Common myeloid progenitor, CD34-positive (primary cell): Measurements from ENCODE around the gene TTC7B.

Source experiments
- CTCF ChIA-PET: fragments of 350-600 bp; sonication (Branson Sonifier 250); formaldehyde crosslinking; loops from one replicate; lab custom pipeline; 2021; ENCODE audit warnings: antibody characterized with exemption; lab: Charles Lee
- POLR2A ChIA-PET: fragments of 350-600 bp; sonication (Branson Sonifier 250); formaldehyde crosslinking; loops from one replicate; lab custom pipeline; 2021; ENCODE audit warnings: antibody characterized with exemption; lab: Charles Lee
- DNase-seq, 3 donors: peaks; one replicate each; pipeline versions ENCODE4 v3.0.0 to v3.0.0-alpha.2; 2013
- H3K27ac ChIP-seq, 2 experiments: 1 replicate in 1 of 2; 2 replicates in 1 of 2; pipeline ENCODE4 v1.7.0; 2013; ENCODE audit warnings: inconsistent platforms in 2 of 2, low read length in 2 of 2, mild to moderate bottlenecking in 2 of 2, low read depth in 1 of 2, moderate library complexity in 1 of 2; ENCODE audit not compliant: severe bottlenecking in 2 of 2, insufficient read depth in 1 of 2, poor library complexity in 1 of 2
- H3K27me3 ChIP-seq, 5 experiments: replicated peaks in 2 of 5; 1 replicate in 3 of 5; 2 replicates in 2 of 5; pipeline versions ENCODE4 v1.6.1 to v1.7.0; 2013; ENCODE audit warnings: low read length in 4 of 5, mild to moderate bottlenecking in 2 of 5, moderate library complexity in 2 of 5, inconsistent platforms in 1 of 5; ENCODE audit not compliant: insufficient read depth in 5 of 5, control insufficient read depth in 4 of 5
- H3K36me3 ChIP-seq, 4 experiments: 1 replicate in 2 of 4; 2 replicates in 2 of 4; pipeline versions ENCODE4 v1.6.1 to v1.7.0; 2013; ENCODE audit warnings: low read length in 3 of 4, control low read depth in 1 of 4, mild to moderate bottlenecking in 1 of 4; ENCODE audit not compliant: control insufficient read depth in 4 of 4, insufficient read depth in 4 of 4
- H3K4me1 ChIP-seq, 4 experiments: 1 replicate in 3 of 4; 2 replicates in 1 of 4; pipeline versions ENCODE4 v1.6.1 to v1.7.1; 2013; ENCODE audit warnings: low read length in 3 of 4, mild to moderate bottlenecking in 3 of 4, control low read depth in 1 of 4, inconsistent platforms in 1 of 4, moderate library complexity in 1 of 4; ENCODE audit not compliant: control insufficient read depth in 4 of 4, insufficient read depth in 4 of 4; ENCODE audit errors: control extremely low read depth in 1 of 4
- H3K4me3 ChIP-seq, 7 experiments: 1 replicate in 4 of 7; 2 replicates in 3 of 7; pipeline versions ENCODE4 v1.5.1 to v1.7.0; 2013; ENCODE audit warnings: mild to moderate bottlenecking in 7 of 7, low read length in 6 of 7, moderate library complexity in 6 of 7, inconsistent platforms in 2 of 7, low read depth in 2 of 7, control low read depth in 1 of 7; ENCODE audit not compliant: insufficient read depth in 4 of 7, control insufficient read depth in 1 of 7; ENCODE audit errors: extremely low read depth in 1 of 7
- H3K9me3 ChIP-seq, 5 experiments: 1 replicate in 4 of 5; 2 replicates in 1 of 5; pipeline versions ENCODE4 v1.6.1 to v1.7.1; 2013; ENCODE audit warnings: low read length in 4 of 5, mild to moderate bottlenecking in 2 of 5, inconsistent platforms in 1 of 5, low read depth in 1 of 5, moderate library complexity in 1 of 5; ENCODE audit not compliant: control insufficient read depth in 4 of 5, insufficient read depth in 2 of 5; ENCODE audit errors: control extremely low read depth in 1 of 5
- WGBS: methylation state at CpG from one replicate; pipeline ENCODE4 v1.1.5; 2013; ENCODE audit not compliant: insufficient coverage; 5-methylcytosine and 5-hydroxymethylcytosine counted together

TTC7B gene

GRCh38 chr14:90759370-90760077, 56.7 kb downstream of the TTC7B start:
- H3K4me3 ChIP-seq, result peak overlapping the region in 3 of 7 experiments; percentile 61 to 82 (median 75)
- no peaks in the 10 kb centered on the region for H3K27me3 ChIP-seq
- POLR2A ChIA-PET, result no interaction called here
- H3K27ac ChIP-seq, result peak overlapping the region in 1 of 2 experiments; percentile 68
- peaks cover 0 to 15% (median 10%) of the 10 kb centered on the region in 5 experiments for H3K9me3 ChIP-seq
- CTCF ChIA-PET, result interaction anchor here (1.0 to 5.3 kb wide), 20 partner anchors 9 to 461 kb away, joined by 3 to 43 read pairs (median 4); no protein-coding TSS in a partner anchor
- no peaks in the 10 kb centered on the region for H3K36me3 ChIP-seq
- H3K4me1 ChIP-seq, result peaks cover 5 to 24% (median 24%) of the 10 kb centered on the region in 4 experiments
- peak in 2 of 3 donors; percentile 50 to 60 for DNase-seq
- 36% methylated on average over 3 of the region's 7 CpGs for WGBS

- Histone ChIP-seq H3K4me3 (peak overlapping the region in 6 of 7 experiments; percentile 51 to 82 (median 64)), H3K36me3 (no peaks in the 10 kb centered on the region), H3K4me1 (peaks cover 5 to 24% (median 24%) of the 10 kb centered on the region in 4 experiments), H3K9me3 (peaks cover 0 to 13% (median 6%) of the 10 kb centered on the region in 5 experiments), H3K27ac (peak overlapping the region; percentile 28 to 68), H3K27me3 (no peaks in the 10 kb centered on the region)
- ChIA-PET POLR2A (interaction anchor here (0.7 to 1.0 kb wide), 3 partner anchors 37 to 45 kb away, joined by 3 read pairs; no protein-coding TSS in a partner anchor), CTCF (interaction anchor here (0.9 to 5.3 kb wide), 19 partner anchors 8 to 458 kb away, joined by 3 to 43 read pairs (median 6); no protein-coding TSS in a partner anchor)
- DNase-seq, result peak in 2 of 3 donors; percentile 39 to 48
- 10% methylated on average over 12 of the region's 13 CpGs for WGBS
Observed at GRCh38 chr14:90758959-90759358, 57.3 kb downstream of the TTC7B start.

GRCh38 chr14:90758028-90758889, 58.0 kb downstream of the TTC7B start:
- POLR2A ChIA-PET, result interaction anchor here (0.7 to 1.0 kb wide), 3 partner anchors 37 to 46 kb away, joined by 3 read pairs; no protein-coding TSS in a partner anchor
- peak; percentile 92 to 96 (median 94) for DNase-seq
- CTCF ChIA-PET, result interaction anchor here (0.7 to 5.3 kb wide), 18 partner anchors 8 to 466 kb away, joined by 3 to 43 read pairs (median 6); no protein-coding TSS in a partner anchor
- H3K9me3 ChIP-seq, result peaks cover 0 to 6% (median 4%) of the 10 kb centered on the region in 5 experiments
- WGBS, result 0% methylated on average over 37 of the region's 71 CpGs
- no peaks in the 10 kb centered on the region for H3K36me3 ChIP-seq
- peaks cover 5 to 24% (median 24%) of the 10 kb centered on the region in 4 experiments for H3K4me1 ChIP-seq
- peak overlapping the region; percentile 28 to 68 for H3K27ac ChIP-seq
- no peaks in the 10 kb centered on the region for H3K27me3 ChIP-seq
- peak overlapping the region; percentile 30 to 82 (median 61) for H3K4me3 ChIP-seq

- WGBS, result 95% methylated on average over 3 of the region's 3 CpGs
Observed at GRCh38 chr14:90757452-90757851, 58.8 kb downstream of the TTC7B start.

GRCh38 chr14:90756755-90757345, 59.4 kb downstream of the TTC7B start:
- 100% methylated on average over 7 of the region's 10 CpGs for WGBS
- ChIA-PET CTCF (interaction anchor here (1.1 to 5.3 kb wide), 9 partner anchors 13 to 213 kb away, joined by 3 to 43 read pairs (median 8); no protein-coding TSS in a partner anchor), POLR2A (no interaction called here)
- no peaks in the 10 kb centered on the region for H3K27me3 ChIP-seq
- no peak overlapping the region for H3K4me3 ChIP-seq
- DNase-seq, result no peak
- H3K36me3 ChIP-seq, result no peaks in the 10 kb centered on the region
- H3K27ac ChIP-seq, result no peak overlapping the region
- peaks cover 5 to 24% (median 24%) of the 10 kb centered on the region in 4 experiments for H3K4me1 ChIP-seq
- no peaks in the 10 kb centered on the region for H3K9me3 ChIP-seq

More at GRCh38 chr14:90757452-90757851, 58.8 kb downstream of the TTC7B start:
- Histone ChIP-seq H3K27ac (no peak overlapping the region), H3K27me3 (no peaks in the 10 kb centered on the region), H3K4me3 (peak overlapping the region in 2 of 7 experiments; percentile 67 to 82), H3K9me3 (peaks cover 0 to under 1% (median 0%) of the 10 kb centered on the region in 5 experiments), H3K4me1 (peaks cover 5 to 24% (median 24%) of the 10 kb centered on the region in 4 experiments), H3K36me3 (no peaks in the 10 kb centered on the region)
- ChIA-PET CTCF (interaction anchor here (1.1 to 5.3 kb wide), 10 partner anchors 8 to 213 kb away, joined by 3 to 43 read pairs (median 8); no protein-coding TSS in a partner anchor), POLR2A (no interaction called here)
- DNase-seq, result no peak

- WGBS, result 100% methylated on average over 2 of the region's 4 CpGs
Observed at GRCh38 chr14:90755661-90756304, 60.4 kb downstream of the TTC7B start.

More at GRCh38 chr14:90755661-90756304, 60.4 kb downstream of the TTC7B start:
- no peak overlapping the region for H3K27ac ChIP-seq
- peaks cover 0 to 3% (median 2%) of the 10 kb centered on the region in 4 experiments for H3K36me3 ChIP-seq
- no peak for DNase-seq
- ChIA-PET POLR2A (interaction anchor here (0.6 kb wide), 1 partner anchor 29 kb away, joined by 4 read pairs; no protein-coding TSS in a partner anchor), CTCF (interaction anchor here (2.0 to 5.0 kb wide), 2 partner anchors 11 to 15 kb away, joined by 6 to 43 read pairs; no protein-coding TSS in a partner anchor)
- no peak overlapping the region for H3K4me3 ChIP-seq
- H3K4me1 ChIP-seq, result peaks cover 5 to 24% (median 24%) of the 10 kb centered on the region in 4 experiments
- H3K27me3 ChIP-seq, result no peaks in the 10 kb centered on the region
- H3K9me3 ChIP-seq, result no peaks in the 10 kb centered on the region
